ENCODE results near the gene RING1.

DNA sequence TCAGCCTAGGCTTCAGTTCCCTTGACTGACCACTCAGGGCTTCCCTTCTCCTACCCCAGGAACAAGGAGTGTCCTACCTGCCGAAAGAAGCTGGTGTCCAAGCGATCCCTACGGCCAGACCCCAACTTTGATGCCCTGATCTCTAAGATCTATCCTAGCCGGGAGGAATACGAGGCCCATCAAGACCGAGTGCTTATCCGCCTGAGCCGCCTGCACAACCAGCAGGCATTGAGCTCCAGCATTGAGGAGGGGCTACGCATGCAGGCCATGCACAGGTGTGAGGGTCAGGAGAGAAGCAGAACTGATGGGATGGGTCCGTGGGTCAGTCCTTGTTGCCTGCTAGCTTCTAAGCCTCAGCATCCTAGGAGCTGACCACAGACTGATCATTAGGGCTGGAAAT lies 1.6 kb downstream of the RING1 start:
- TF ChIP-seq CTCF (IDR thresholded peaks at IDR 0.05; ENCODE audit: low read length) (no peak), EZH2 (optimal IDR thresholded peaks at IDR 0.05; ENCODE audit: low read depth, low read length) (no peak), EZH2phosphoT487 (IDR thresholded peaks at IDR 0.05; ENCODE audit: low read length) (no peak)
